ENCODE measurements around the gene GNAI2. TPM values are rescaled to one million over a fixed set of nuclear protein-coding genes. Genes with fewer than 3 reads are reported as not detected.

GNAI2 gene
- total RNA-seq, 1 experiment from 2014 or later = 185 TPM

- TF ChIP-seq IRF1 (CRISPR knock-in tag; IDR thresholded peaks at IDR 0.05) (0 out of 2 replicates have a peak, but pooled peaks have one; percentile 52), MLX (CRISPR knock-in tag; IDR thresholded peaks at IDR 0.05) (0 out of 2 replicates have a peak, but pooled peaks have one; percentile 49), FOXP1 (CRISPR knock-in tag; IDR thresholded peaks at IDR 0.05; ENCODE audit: borderline replicate concordance) (peak; percentile 75; the same call in 1 of the 2 replicates), FOXK1 (CRISPR knock-in tag; IDR thresholded peaks at IDR 0.05) (peak; percentile 89)
Observed at GRCh38 chr3:50292159-50293078, 56.4 kb downstream of the GNAI2 start, which contains the start of gene IFRD2 (continued).

- ATAC-seq (no peak), DNase-seq (ENCODE audit: low spot score) (no peak)
- peak overlapping the region; percentile 76 for H3K4me3 Mint-ChIP-seq
- no peaks in the 10 kb centered on the region; the same call in 1 of the 2 replicates for H3K27me3 Mint-ChIP-seq (ENCODE audit: low read depth)
- peak overlapping the region; percentile 96 for H3K27ac Mint-ChIP-seq
- H3K9me3 Mint-ChIP-seq = no peaks in the 10 kb centered on the region
- ChIA-PET POLR2A (interaction anchor here (1.2 kb wide), 1 partner anchor 44 kb away, joined by 3 read pairs; no protein-coding TSS in a partner anchor), CTCF (interaction anchor here (1.1 to 2.2 kb wide), 5 partner anchors 27 to 99 kb away, joined by 3 to 12 read pairs (median 8); partner anchors contain the start of gene HYAL2)
- TF ChIP-seq SMAD3 (CRISPR knock-in tag; IDR thresholded peaks at IDR 0.05; ENCODE audit: borderline replicate concordance) (no peak), MXD4 (CRISPR knock-in tag; IDR thresholded peaks at IDR 0.05; ENCODE audit: borderline replicate concordance) (no peak), FOXJ3 (CRISPR knock-in tag; IDR thresholded peaks at IDR 0.05; ENCODE audit: borderline replicate concordance) (no peak), ESRRA (CRISPR knock-in tag; IDR thresholded peaks at IDR 0.05; ENCODE audit: borderline replicate concordance) (no peak), PRRX2 (CRISPR knock-in tag; IDR thresholded peaks at IDR 0.05) (no peak), HMGA2 (CRISPR knock-in tag; IDR thresholded peaks at IDR 0.05) (no peak), PRDM15 (CRISPR knock-in tag; IDR thresholded peaks at IDR 0.05) (no peak), AR (CRISPR knock-in tag; IDR thresholded peaks at IDR 0.05) (no peak)
- peaks cover 12% of the 10 kb centered on the region for H3K4me1 Mint-ChIP-seq
- H3K36me3 Mint-ChIP-seq = peaks cover 14% of the 10 kb centered on the region
Observed at GRCh38 chr3:50293079-50293801, 57.2 kb downstream of the GNAI2 start.

Measured in WTC11 (cell line).